Skeletal muscle tissue (tissue), 4 donors: Measurements from ENCODE around the gene BLACAT1. TPM values are rescaled to one million over a fixed set of nuclear protein-coding genes. Genes with fewer than 3 reads are reported as not detected.
A peak's percentile ranks its signal among the peaks of the same experiment; 100 is the strongest.

ENCODE experiments used
- H3K27ac ChIP-seq: one replicate; pipeline ENCODE4 v1.7.0; 2013; ENCODE audit warnings: mild to moderate bottlenecking, low read depth, low read length, inconsistent platforms
- H3K27me3 ChIP-seq, 3 donors: one replicate each; pipeline ENCODE4 v1.7.0; 2013; ENCODE audit warnings: low read length in 3 of 3; ENCODE audit not compliant: control insufficient read depth in 3 of 3, insufficient read depth in 3 of 3
- H3K36me3 ChIP-seq, 3 donors: one replicate each; pipeline ENCODE4 v1.7.0; 2013; ENCODE audit warnings: low read length in 3 of 3; ENCODE audit not compliant: control insufficient read depth in 3 of 3, insufficient read depth in 3 of 3
- H3K4me1 ChIP-seq, 3 donors: one replicate each; pipeline ENCODE4 v1.7.0; 2013; ENCODE audit warnings: low read length in 3 of 3, mild to moderate bottlenecking in 3 of 3; ENCODE audit not compliant: control insufficient read depth in 3 of 3, insufficient read depth in 3 of 3
- H3K4me3 ChIP-seq, 3 donors: one replicate each; pipeline ENCODE4 v1.7.0; 2013; ENCODE audit warnings: low read length in 3 of 3
- H3K9ac ChIP-seq, 3 donors: one replicate each; pipeline ENCODE4 v1.7.0; 2013; ENCODE audit warnings: low read length in 3 of 3, mild to moderate bottlenecking in 3 of 3, moderate library complexity in 2 of 3, low read depth in 1 of 3
- H3K9me3 ChIP-seq, 3 donors: one replicate each; pipeline ENCODE4 v1.7.0; 2013; ENCODE audit warnings: low read length in 3 of 3; ENCODE audit not compliant: control insufficient read depth in 3 of 3
- total RNA-seq: library from RNA; depleted of rRNA; stranded (reverse); fragments of >200 nt; gene quantifications from one replicate; pipeline ENCODE4 v1.2.3, GENCODE V29; 2014
- donor health status: Osteomylitis.

BLACAT1 gene
- total RNA-seq, 1 donor from 2014 or later, result not detected

DNA sequence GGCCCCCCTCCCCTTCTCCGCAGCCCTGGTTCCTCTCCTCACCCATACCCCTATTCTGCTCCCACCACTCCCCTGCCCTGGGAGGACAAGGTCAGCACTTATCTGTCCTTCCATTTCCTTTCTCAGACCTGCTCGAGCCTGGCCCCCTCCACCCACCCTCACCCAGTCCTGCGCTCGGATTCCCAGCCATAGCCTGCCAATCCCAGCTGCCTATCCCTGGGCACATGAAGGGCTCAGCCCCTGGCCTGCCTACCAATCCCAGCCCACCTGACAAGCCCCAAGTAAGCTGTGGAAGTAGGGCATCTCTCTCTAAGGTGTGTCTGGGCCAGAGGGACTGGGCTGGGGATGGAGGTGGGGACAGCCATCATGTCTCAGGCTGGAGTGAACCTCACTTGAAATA is 5.4 kb downstream of the BLACAT1 start:
- no peak overlapping the region for H3K4me3 ChIP-seq
- no peaks in the 10 kb centered on the region for H3K36me3 ChIP-seq
- peaks cover under 1 to 24% (median 3%) of the 10 kb centered on the region in 3 donors for H3K4me1 ChIP-seq
- peaks cover 43 to 52% (median 48%) of the 10 kb centered on the region in 3 donors for H3K27me3 ChIP-seq
- H3K27ac ChIP-seq, result no peak overlapping the region
- no peak overlapping the region for H3K9ac ChIP-seq
- no peaks in the 10 kb centered on the region for H3K9me3 ChIP-seq

DNA sequence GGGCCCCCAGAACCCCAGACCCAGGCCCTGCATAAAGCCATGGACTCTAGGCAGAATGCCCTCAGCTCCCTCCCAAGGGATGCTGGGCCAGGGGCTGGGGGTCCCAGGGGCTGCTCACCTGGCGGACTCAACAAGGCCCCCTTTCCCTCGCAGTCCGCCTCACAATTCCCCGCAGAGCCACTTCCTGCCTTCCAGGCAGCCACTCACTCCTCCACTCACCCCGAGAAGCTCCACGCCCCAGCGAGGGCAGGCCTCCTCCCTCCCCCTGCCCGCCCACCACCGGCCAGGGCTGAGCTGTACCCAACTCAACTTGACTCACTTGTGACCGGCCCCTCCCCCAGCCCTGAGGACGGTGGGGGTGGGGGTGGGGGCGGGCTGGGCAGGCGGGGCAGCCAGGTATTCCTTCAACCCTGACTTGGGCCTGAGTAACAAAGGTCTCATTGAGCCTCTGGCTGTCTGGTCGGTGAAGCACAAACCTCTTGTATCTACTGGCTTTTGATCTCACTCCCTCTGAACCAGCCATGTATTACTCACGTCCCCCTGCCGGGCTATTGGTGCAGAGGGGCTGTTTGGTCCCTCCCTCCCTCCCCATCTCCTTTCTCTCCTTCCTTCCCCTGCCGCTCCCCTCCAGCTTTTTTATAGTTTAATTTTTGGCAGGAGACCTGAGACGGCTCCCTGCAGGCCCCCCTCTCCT is 5.9 kb downstream of the BLACAT1 start:
- Histone ChIP-seq H3K27ac (no peak overlapping the region), H3K27me3 (peaks cover 37 to 46% (median 43%) of the 10 kb centered on the region in 3 donors), H3K9ac (no peak overlapping the region), H3K36me3 (no peaks in the 10 kb centered on the region), H3K4me3 (no peak overlapping the region), H3K4me1 (peaks cover 6 to 25% (median 6%) of the 10 kb centered on the region in 3 donors), H3K9me3 (no peaks in the 10 kb centered on the region)

DNA sequence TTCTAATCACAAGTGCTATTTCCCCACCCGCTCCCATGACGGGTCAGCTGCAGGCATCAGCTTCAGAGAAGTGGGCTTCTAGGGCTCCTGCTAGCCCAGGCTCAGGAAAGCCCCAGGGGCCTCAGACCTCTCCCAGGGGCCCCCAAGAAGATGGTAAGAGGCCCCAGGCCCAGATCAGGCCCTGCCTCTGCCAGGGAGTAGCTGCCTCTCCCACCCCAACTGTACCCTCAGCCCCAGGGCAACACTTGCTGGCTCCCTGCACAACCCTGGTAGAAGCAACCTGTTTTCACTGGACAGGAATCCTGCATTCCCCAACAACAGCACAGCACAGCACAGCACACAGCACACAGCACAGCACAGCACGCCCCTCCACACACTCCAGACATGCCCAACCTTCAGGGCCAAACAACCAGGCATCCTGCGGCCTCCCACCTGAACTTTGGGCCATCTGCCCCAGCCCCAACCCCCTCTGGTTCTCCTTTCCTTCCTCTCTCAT is 6.5 kb downstream of the BLACAT1 start:
- no peak overlapping the region for H3K27ac ChIP-seq
- no peak overlapping the region for H3K4me3 ChIP-seq
- H3K9ac ChIP-seq, result no peak overlapping the region
- peaks cover 33 to 40% (median 37%) of the 10 kb centered on the region in 3 donors for H3K27me3 ChIP-seq
- no peaks in the 10 kb centered on the region for H3K9me3 ChIP-seq
- peaks cover 6 to 25% (median 7%) of the 10 kb centered on the region in 3 donors for H3K4me1 ChIP-seq
- no peaks in the 10 kb centered on the region for H3K36me3 ChIP-seq

DNA sequence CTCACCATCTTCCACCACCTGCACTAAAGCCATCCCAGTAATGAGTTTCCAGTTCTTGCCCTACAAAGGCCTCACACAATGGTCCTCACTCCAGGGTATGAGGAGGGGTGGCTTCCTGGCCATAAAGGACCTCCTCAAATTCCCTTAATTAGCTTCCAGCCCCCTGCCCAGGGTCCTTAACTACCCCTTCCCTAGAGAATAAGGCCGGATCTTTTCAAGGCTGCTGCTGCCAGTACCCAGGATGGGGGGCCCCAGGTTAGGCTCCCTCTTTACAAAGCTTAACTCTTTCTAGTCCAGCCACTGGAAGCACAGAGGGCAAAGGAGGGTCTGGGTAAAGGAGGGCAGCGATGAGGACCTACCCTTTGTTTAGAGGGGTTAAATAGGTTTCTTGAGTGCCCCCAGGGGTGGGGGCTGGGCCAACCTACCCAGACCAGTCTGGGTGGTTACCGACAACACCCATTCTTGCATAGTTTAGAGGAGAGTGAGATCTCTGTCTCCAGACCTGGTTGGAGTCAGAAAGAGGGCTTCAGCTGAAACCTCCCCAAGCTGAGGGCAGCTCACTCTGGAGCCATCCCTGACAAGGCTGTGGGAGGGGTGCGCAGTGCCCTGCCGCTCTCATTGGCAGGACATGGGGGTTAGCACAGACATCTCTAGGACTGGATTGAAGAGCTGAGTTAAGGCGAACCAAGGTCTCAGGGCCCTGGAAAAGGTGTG is 7.1 kb downstream of the BLACAT1 start:
- H3K9me3 ChIP-seq, result no peaks in the 10 kb centered on the region
- H3K27me3 ChIP-seq, result peaks cover 28 to 35% (median 32%) of the 10 kb centered on the region in 3 donors
- no peak overlapping the region for H3K4me3 ChIP-seq
- H3K9ac ChIP-seq, result no peak overlapping the region
- H3K4me1 ChIP-seq, result peaks cover 6 to 25% (median 13%) of the 10 kb centered on the region in 3 donors
- no peaks in the 10 kb centered on the region for H3K36me3 ChIP-seq
- no peak overlapping the region for H3K27ac ChIP-seq

DNA sequence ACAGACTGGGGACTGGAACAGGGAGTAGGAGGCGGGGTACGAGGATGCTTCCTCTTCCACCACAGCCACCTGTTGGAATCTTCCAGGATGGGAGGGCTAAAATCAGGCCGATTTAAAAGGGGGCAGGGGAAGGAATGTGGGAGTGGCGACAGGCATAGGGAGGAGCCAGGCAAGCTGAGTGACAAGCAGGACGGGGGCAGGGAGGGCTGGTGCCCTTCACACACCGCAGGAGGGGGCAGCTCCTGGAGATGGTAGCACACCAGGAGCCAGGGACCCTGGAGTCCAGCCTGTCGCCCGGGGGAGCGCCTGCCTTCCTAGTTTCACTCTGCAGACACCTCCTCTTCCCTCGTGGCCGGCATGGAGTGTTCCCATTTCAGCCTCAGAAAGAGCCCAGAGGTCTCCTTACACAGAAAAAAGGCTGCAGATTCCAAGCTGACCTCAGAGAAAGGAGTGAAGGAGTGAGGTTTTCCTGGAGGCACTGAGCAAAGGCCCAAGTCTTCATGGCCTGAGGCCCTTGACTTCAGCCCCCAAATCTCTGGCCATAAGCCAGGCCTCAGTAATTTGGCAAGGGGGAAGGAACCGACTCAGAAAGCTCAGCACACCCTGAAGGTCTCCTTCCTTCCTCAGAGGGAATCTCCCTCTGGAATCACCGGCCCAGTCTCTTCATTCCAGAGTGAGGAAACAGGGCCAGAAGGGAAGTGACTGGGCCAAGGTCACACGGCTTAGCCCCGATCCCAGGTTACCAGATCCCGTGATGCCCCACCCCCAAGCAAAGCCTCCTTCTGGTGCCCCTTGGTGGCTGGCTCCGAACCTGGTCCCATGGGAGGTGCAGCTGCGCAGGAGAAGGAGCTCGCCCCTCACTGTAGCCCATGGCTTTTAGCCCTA is 8.1 kb downstream of the BLACAT1 start:
- no peak overlapping the region for H3K4me3 ChIP-seq
- peaks cover 9 to 27% (median 22%) of the 10 kb centered on the region in 3 donors for H3K4me1 ChIP-seq
- peak overlapping the region in 1 of 3 donors; percentile 16 for H3K9ac ChIP-seq
- H3K27me3 ChIP-seq, result peaks cover 19 to 26% (median 23%) of the 10 kb centered on the region in 3 donors
- H3K36me3 ChIP-seq, result no peaks in the 10 kb centered on the region
- H3K27ac ChIP-seq, result no peak overlapping the region
- H3K9me3 ChIP-seq, result no peaks in the 10 kb centered on the region

DNA sequence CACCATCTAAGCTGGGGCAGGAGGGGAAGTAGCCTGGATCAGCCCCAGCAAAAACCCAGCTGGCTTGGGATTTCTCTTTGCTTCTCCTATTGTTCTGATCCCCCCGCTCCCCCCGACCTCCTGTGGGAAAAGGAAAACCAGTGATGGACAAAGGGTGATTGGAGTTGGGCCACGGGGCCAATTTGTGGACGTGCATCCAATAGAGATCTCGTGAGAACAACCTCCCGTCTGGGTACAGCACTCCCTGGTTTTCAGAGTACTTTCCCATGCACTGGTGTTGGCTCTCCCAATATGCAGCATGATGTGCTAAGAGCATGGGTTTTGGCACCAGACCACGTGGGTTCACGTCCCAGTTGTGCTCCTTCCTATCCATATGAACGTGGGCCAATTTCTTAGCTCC is 9.0 kb downstream of the BLACAT1 start:
- Histone ChIP-seq H3K27ac (no peak overlapping the region), H3K36me3 (no peaks in the 10 kb centered on the region), H3K4me1 (peaks cover 18 to 35% (median 30%) of the 10 kb centered on the region in 3 donors), H3K27me3 (peaks cover 11 to 18% (median 14%) of the 10 kb centered on the region in 3 donors), H3K4me3 (no peak overlapping the region), H3K9me3 (no peaks in the 10 kb centered on the region), H3K9ac (no peak overlapping the region)

DNA sequence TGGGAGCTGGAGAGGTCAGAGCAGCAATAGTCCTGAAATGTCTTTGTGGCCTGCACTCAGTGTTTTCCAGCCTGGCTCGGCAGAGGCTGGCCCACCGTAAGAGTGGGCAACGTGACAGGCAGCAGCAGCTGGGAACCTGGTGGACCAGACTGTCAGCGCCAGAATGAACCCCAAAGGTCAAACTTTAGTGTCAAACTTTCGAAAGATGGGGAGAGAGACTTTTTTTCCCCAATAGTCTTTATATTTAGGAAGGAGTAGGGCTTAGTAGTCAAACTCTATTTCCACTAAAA is 10.3 kb downstream of the BLACAT1 start:
- Histone ChIP-seq H3K4me3 (no peak overlapping the region), H3K9ac (peak overlapping the region in 1 of 3 donors; percentile 24), H3K27ac (no peak overlapping the region), H3K9me3 (no peaks in the 10 kb centered on the region), H3K36me3 (no peaks in the 10 kb centered on the region), H3K4me1 (peaks cover 28 to 48% (median 43%) of the 10 kb centered on the region in 3 donors), H3K27me3 (peaks cover 3 to 9% (median 3%) of the 10 kb centered on the region in 3 donors)

DNA sequence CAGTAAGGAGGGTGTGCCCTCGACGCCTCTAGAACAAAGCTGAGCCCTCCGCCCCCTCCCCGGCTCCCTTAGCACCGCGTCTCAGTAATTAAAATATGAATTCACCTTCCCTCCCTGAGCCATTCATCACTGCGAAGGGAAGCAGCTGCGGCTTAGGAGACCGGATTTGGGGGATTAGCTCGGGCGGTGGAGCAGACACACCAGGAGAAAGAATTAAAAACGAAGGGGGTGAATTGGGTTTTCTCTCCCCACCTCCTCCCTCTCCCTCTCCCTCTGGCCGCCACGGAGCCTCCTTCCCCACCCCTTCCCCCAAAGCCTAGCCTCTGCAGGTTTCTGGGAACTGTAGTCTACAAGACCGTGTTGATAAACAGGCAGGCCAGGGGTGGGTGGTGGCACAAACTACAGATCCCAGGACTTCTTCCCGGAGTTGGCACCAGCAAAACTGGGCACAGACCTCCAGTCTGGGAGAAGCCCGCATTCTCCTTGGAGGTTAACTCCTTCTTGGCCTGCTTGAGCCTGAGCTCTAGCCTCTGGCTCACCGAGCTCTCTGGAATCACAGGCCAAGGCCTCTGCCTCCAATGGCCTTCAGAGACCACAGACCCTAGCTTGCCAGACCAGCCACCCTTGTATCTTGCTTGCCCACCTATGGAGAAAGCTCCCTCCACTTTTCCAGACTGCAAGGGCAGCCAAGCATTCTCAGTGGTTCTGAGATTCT is 10.8 kb downstream of the BLACAT1 start:
- peaks cover 0 to 6% (median 0%) of the 10 kb centered on the region in 3 donors for H3K27me3 ChIP-seq
- H3K4me1 ChIP-seq, result peaks cover 33 to 53% (median 48%) of the 10 kb centered on the region in 3 donors
- no peak overlapping the region for H3K27ac ChIP-seq
- H3K4me3 ChIP-seq, result no peak overlapping the region
- H3K9ac ChIP-seq, result peak overlapping the region in 1 of 3 donors; percentile 24
- H3K9me3 ChIP-seq, result no peaks in the 10 kb centered on the region
- no peaks in the 10 kb centered on the region for H3K36me3 ChIP-seq

DNA sequence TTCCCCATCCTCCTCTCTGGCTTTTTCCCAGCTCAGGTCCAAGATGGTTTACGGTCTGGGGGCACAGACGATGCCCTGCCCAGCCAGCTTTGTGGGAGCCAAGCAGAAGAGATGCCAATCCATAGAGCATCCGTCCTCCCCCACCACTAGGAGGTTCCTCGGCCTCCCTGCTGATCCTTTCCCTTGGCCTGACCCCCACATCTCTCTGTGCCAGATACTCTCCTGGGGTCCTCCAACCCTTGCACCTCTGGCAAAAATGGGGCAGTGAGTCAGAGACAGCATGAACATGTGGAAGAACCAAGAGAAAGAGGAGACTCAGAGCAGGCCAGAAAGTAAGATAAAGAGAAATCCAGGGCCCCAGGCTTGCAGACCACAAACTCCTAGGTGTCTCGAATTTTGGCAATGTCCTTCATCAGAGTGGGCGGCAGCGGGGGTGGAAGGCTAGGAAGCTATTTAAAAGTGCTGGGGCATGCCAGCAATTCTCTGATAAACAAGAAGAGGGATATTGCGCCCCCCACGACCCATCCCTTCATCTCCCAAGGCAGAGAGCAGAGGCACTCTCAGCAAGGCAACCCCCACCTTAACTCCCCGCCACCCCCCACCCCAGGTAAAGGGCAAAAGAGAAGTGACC is 11.4 kb downstream of the BLACAT1 start:
- Histone ChIP-seq H3K27me3 (peaks cover 0 to 5% (median 0%) of the 10 kb centered on the region in 3 donors), H3K36me3 (no peaks in the 10 kb centered on the region), H3K4me1 (peaks cover 37 to 57% (median 54%) of the 10 kb centered on the region in 3 donors), H3K9me3 (no peaks in the 10 kb centered on the region), H3K4me3 (no peak overlapping the region), H3K27ac (no peak overlapping the region), H3K9ac (peak overlapping the region in 2 of 3 donors; percentile 3 to 24)
